ENCODE results near the gene PCLAF. TPM values are rescaled to one million over a fixed set of nuclear protein-coding genes. Genes with fewer than 3 reads are reported as not detected.

PCLAF gene
- total and polyA plus RNA-seq, 2 of the 4 experiments (the other 2 are of a cell fraction) = 12.9 to 60.5 TPM

GRCh38 chr15:64349375-64349774 is 31.9 kb downstream of the PCLAF start:
- Histone ChIP-seq H3K56ac (ENCODE audit: extremely low read depth, insufficient read depth, low read length) (no peak overlapping the region), H2BK120ac (ENCODE audit: low read depth, low read length) (no peak overlapping the region)
- dilution Hi-C loops (cut with HindIII; ENCODE audit: low sequenced_read_pairs, unreplicated experiment) = no loop called here

More at GRCh38 chr15:64349375-64349774, 31.9 kb downstream of the PCLAF start:
- Histone ChIP-seq H3K14ac (replicated peaks; ENCODE audit: low read depth, low read length) (no peak overlapping the region), H3K4ac (ENCODE audit: low read depth, low read length) (no peak overlapping the region), H3K9ac (ENCODE audit: low read depth, low read length) (no peak overlapping the region), H3K79me1 (ENCODE audit: low read depth in 1 of 2, low read length in 2 of 2) (peaks cover 6 to 46% of the 10 kb centered on the region in 2 experiments; a peak in 3 of 4 replicates), H4K91ac (ENCODE audit: insufficient read depth, low read depth, low read length) (no peak overlapping the region), H3K4me3 (ENCODE audit: insufficient read depth, low read depth, low read length) (no peak overlapping the region), H3K36me3 (ENCODE audit: control insufficient read depth, insufficient read depth, low read length) (peaks cover 4% of the 10 kb centered on the region; the same call in 1 of the 2 replicates), H2BK20ac (ENCODE audit: low read depth, low read length) (no peak overlapping the region), H3K27ac (ENCODE audit: insufficient read depth, low read length) (no peak overlapping the region), H4K8ac (ENCODE audit: low read depth in 2 of 2, low read length in 2 of 2) (no peak overlapping the region), H3K23ac (ENCODE audit: low read depth, low read length) (no peak overlapping the region), H2BK5ac (ENCODE audit: low read depth, low read length, poor library complexity, severe bottlenecking) (no peak overlapping the region), H4K20me1 (ENCODE audit: insufficient read depth, low read length) (peaks cover 8% of the 10 kb centered on the region; the same call in 1 of the 2 replicates), H3K9me3 (ENCODE audit: control insufficient read depth, insufficient read depth, low read length) (no peaks in the 10 kb centered on the region), H3K9me1 (ENCODE audit: insufficient read depth, low read length) (peaks cover 4% of the 10 kb centered on the region; the same call in 1 of the 2 replicates), H3K18ac (ENCODE audit: low read depth, low read length) (no peak overlapping the region), H2AK9ac (replicated peaks; ENCODE audit: low read depth, low read length, poor library complexity) (no peak overlapping the region), H3K27me3 (ENCODE audit: control insufficient read depth, insufficient read depth, low read length) (no peaks in the 10 kb centered on the region), H3K4me2 (ENCODE audit: low read depth, low read length) (no peak overlapping the region), H2AFZ (replicated peaks; ENCODE audit: low read length, poor library complexity) (no peak overlapping the region), H2BK15ac (ENCODE audit: low read depth, low read length) (no peak overlapping the region), H4K5ac (ENCODE audit: low read depth, low read length) (no peak overlapping the region), H3K4me1 (ENCODE audit: control insufficient read depth, insufficient read depth, low read length) (peaks cover 7% of the 10 kb centered on the region), H2AK5ac (ENCODE audit: low read depth, low read length) (no peak overlapping the region)
- TF ChIP-seq USF2 (IDR thresholded peaks at IDR 0.05; ENCODE audit: low read depth, low read length) = no peak
- no peak for TF ChIP-seq RFX5 (IDR thresholded peaks at IDR 0.05; ENCODE audit: low read depth, low read length)
- no peak for TF ChIP-seq MXI1 (IDR thresholded peaks at IDR 0.05; ENCODE audit: borderline replicate concordance, low read depth, low read length)
- TF ChIP-seq MAZ (IDR thresholded peaks at IDR 0.05; ENCODE audit: borderline replicate concordance, low read depth, low read length) = no peak
- TF ChIP-seq CTCF (conservative IDR thresholded peaks at IDR 0.05; ENCODE audit: low read depth, low read length) = no peak
- TF ChIP-seq CEBPB (IDR thresholded peaks at IDR 0.05; ENCODE audit: low read depth, low read length) = no peak
- TF ChIP-seq ELK1 (IDR thresholded peaks at IDR 0.05; ENCODE audit: borderline replicate concordance, low read depth, low read length) = no peak
- TF ChIP-seq CHD1 (IDR thresholded peaks at IDR 0.05; ENCODE audit: low read depth, low read length) = no peak
- no peak for TF ChIP-seq NFE2L2 (IDR thresholded peaks at IDR 0.05; ENCODE audit: low read depth, low read length)
- TF ChIP-seq BHLHE40 (IDR thresholded peaks at IDR 0.05; ENCODE audit: low read depth, low read length) = no peak
- DNase-seq (no peak), ATAC-seq (ENCODE audit: low read depth) (no peak)
- intact Hi-C loops (cut with micrococcal nuclease) = loop anchor here (5.0 to 10.0 kb wide), 2 partner anchors 37 to 65 kb away; no protein-coding TSS in a partner anchor
- 100% methylated on average over 1 of the region's 2 CpGs; no CpG with 5 or more reads in 1 of the 2 experiments for WGBS, 2 experiments (ENCODE audit: extremely low coverage in 2 of 2, insufficient read length in 1 of 2)
- BruUV-seq (replicated peaks) = no TSS peak
- ChIA-PET POLR2A (ENCODE audit: unreplicated experiment) (no interaction called here), CTCF (no interaction called here)
- in situ Hi-C loops (cut with MboI; ENCODE audit: low sequenced_read_pairs) = no loop called here
